Neural progenitor cell (in vitro differentiated cells): ENCODE measurements around the gene HSP90AA1. TPM values are rescaled to one million over a fixed set of nuclear protein-coding genes. Genes with fewer than 3 reads are reported as not detected.

Source experiments
- DNase-seq: peaks from one replicate; pipeline ENCODE4 v3.0.0-alpha.2; 2016; ENCODE audit warnings: low spot score
- H2AFZ ChIP-seq: fragments of 200-600 bp; sonication (generic); replicated peaks from 2 replicates; pipeline ENCODE4 v1.6.1; 2016; ENCODE audit warnings: antibody characterized with exemption
- H3F3A ChIP-seq: fragments of 200-600 bp; sonication (generic); 2 replicates; pipeline ENCODE4 v1.6.1; 2016; ENCODE audit warnings: antibody characterized with exemption, low read depth
- H3K27ac ChIP-seq: fragments of 200-600 bp; sonication (generic); 2 replicates; pipeline ENCODE4 v1.5.1; 2016; ENCODE audit warnings: mild to moderate bottlenecking
- H3K27me3 ChIP-seq: fragments of 200-600 bp; sonication (generic); 2 replicates; pipeline ENCODE4 v1.6.1; 2016; ENCODE audit warnings: mild to moderate bottlenecking, moderate library complexity
- H3K36me3 ChIP-seq: fragments of 200-600 bp; sonication (generic); 2 replicates; pipeline ENCODE4 v1.5.1; 2016
- H3K4me1 ChIP-seq: fragments of 200-600 bp; sonication (generic); 2 replicates; pipeline ENCODE4 v1.6.1; 2016; ENCODE audit warnings: mixed run types
- H3K4me2 ChIP-seq: fragments of 200-600 bp; sonication (generic); 2 replicates; pipeline ENCODE4 v1.6.1; 2016
- H3K4me3 ChIP-seq: fragments of 200-600 bp; sonication (generic); 2 replicates; pipeline ENCODE4 v1.5.1; 2016
- H3K79me2 ChIP-seq: fragments of 200-600 bp; sonication (generic); 2 replicates; pipeline ENCODE4 v1.6.1; 2016; ENCODE audit warnings: low read depth
- H3K9ac ChIP-seq: fragments of 200-600 bp; sonication (generic); 2 replicates; pipeline ENCODE4 v1.6.1; 2016
- H3K9me3 ChIP-seq: fragments of 200-600 bp; sonication (generic); 2 replicates; pipeline ENCODE4 v1.5.1; 2016; ENCODE audit warnings: low read depth
- H4K20me1 ChIP-seq: fragments of 200-600 bp; sonication (generic); 2 replicates; pipeline ENCODE4 v1.6.1; 2016; ENCODE audit warnings: low read depth
- H3K27ac Mint-ChIP-seq: 3 replicates; pipeline ENCODE4 v1.8.0; 2021; ENCODE audit warnings: mixed read lengths
- H3K27me3 Mint-ChIP-seq: 2 replicates; pipeline ENCODE4 v1.8.0; 2022; ENCODE audit warnings: low read depth, mild to moderate bottlenecking, inconsistent platforms, moderate library complexity, mixed read lengths; ENCODE audit not compliant: insufficient read depth
- H3K36me3 Mint-ChIP-seq: 3 replicates; pipeline ENCODE4 v1.8.0; 2021; ENCODE audit warnings: mixed read lengths
- H3K4me1 Mint-ChIP-seq: 3 replicates; pipeline ENCODE4 v1.8.0; 2021; ENCODE audit warnings: mixed read lengths
- H3K4me3 Mint-ChIP-seq: 3 replicates; pipeline ENCODE4 v1.8.0; 2021; ENCODE audit warnings: mild to moderate bottlenecking, moderate library complexity, mixed read lengths
- H3K9me3 Mint-ChIP-seq: 3 replicates; pipeline ENCODE4 v1.8.0; 2020; ENCODE audit warnings: mixed read lengths
- CTCF ChIP-seq: fragments of 200-600 bp; sonication (generic); IDR thresholded peaks from 2 replicates; pipeline ENCODE4 v1.5.1; 2017; ENCODE audit warnings: antibody characterized with exemption, mild to moderate bottlenecking
- EZH2 ChIP-seq: fragments of 200-600 bp; sonication (generic); IDR thresholded peaks from 2 replicates; pipeline ENCODE4 v1.6.1; 2017; ENCODE audit warnings: antibody characterized with exemption, mild to moderate bottlenecking, moderate library complexity
- EZH2phosphoT487 ChIP-seq: fragments of 200-600 bp; sonication (generic); IDR thresholded peaks from 2 replicates; pipeline ENCODE4 v1.6.1; 2017; ENCODE audit warnings: antibody characterized with exemption
- total RNA-seq: library from RNA; depleted of rRNA; stranded (reverse); fragments of >200 nt; gene quantifications from 2 replicates; pipeline ENCODE4 v1.2.3, GENCODE V29; 2015; ENCODE audit warnings: low replicate concordance

Gene HSP90AA1
- total RNA-seq, 1 donor from 2014 or later = 746 TPM

DNA sequence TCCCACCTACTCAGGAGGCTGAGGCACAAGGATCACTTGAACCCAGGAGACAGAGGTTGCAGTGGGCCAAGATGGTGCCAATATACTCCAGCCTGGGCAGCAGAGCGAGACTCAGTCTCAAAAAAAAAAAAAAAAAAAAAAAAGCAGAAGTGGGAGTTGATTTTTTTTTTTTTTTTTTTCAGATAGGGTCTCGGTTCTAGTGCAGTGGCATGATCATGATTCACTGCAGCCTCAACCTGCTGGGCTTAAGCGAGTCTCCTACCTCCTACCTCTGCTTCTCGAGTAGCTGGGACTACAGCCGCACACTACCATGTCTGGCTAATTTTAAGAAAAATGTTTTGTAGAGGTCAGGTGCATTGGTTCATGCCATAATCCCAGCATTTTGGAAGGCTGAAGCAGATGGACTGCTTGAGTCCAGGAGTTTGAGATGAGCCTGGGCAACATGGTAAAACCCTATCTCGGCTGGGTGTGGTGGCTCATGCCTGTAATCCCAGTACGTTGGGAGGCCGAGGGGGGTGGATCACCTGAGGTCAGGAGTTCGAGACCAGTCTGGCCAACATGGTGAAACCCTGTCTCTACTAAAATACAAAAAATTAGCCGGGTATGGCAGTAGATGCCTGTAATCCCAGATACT lies 16.3 kb upstream of the HSP90AA1 start:
- Mint-ChIP-seq H3K9me3 (no peaks in the 10 kb centered on the region), H3K4me1 (peaks cover 11% of the 10 kb centered on the region), H3K4me3 (no peak overlapping the region), H3K27me3 (no peaks in the 10 kb centered on the region), H3K36me3 (no peaks in the 10 kb centered on the region), H3K27ac (no peak overlapping the region)
- Histone ChIP-seq H3F3A (no peaks in the 10 kb centered on the region), H3K36me3 (no peaks in the 10 kb centered on the region), H2AFZ (no peak overlapping the region), H4K20me1 (no peaks in the 10 kb centered on the region), H3K4me3 (no peak overlapping the region), H3K4me2 (no peak overlapping the region), H3K9ac (no peak overlapping the region), H3K79me2 (no peaks in the 10 kb centered on the region), H3K4me1 (no peaks in the 10 kb centered on the region), H3K27me3 (no peaks in the 10 kb centered on the region), H3K9me3 (no peaks in the 10 kb centered on the region), H3K27ac (no peak overlapping the region)
- no peak for DNase-seq
- TF ChIP-seq EZH2 = no peak
- no peak for TF ChIP-seq CTCF

- Mint-ChIP-seq H3K27ac (no peak overlapping the region), H3K9me3 (no peaks in the 10 kb centered on the region), H3K4me3 (no peak overlapping the region), H3K4me1 (peaks cover 24% of the 10 kb centered on the region), H3K36me3 (no peaks in the 10 kb centered on the region), H3K27me3 (no peaks in the 10 kb centered on the region)
- DNase-seq = no peak
- H3K4me3 ChIP-seq = no peak overlapping the region
- no peaks in the 10 kb centered on the region for H4K20me1 ChIP-seq
- TF ChIP-seq CTCF = no peak
- no peak for TF ChIP-seq EZH2phosphoT487
- TF ChIP-seq EZH2 = no peak
- peaks cover 2% of the 10 kb centered on the region for H3F3A ChIP-seq
- H3K79me2 ChIP-seq = no peaks in the 10 kb centered on the region
- no peaks in the 10 kb centered on the region for H3K36me3 ChIP-seq
- no peak overlapping the region for H3K4me2 ChIP-seq
- no peaks in the 10 kb centered on the region for H3K9me3 ChIP-seq
- no peak overlapping the region for H3K27ac ChIP-seq
- no peak overlapping the region for H2AFZ ChIP-seq
- H3K27me3 ChIP-seq = no peaks in the 10 kb centered on the region
- H3K9ac ChIP-seq = no peak overlapping the region
- peaks cover 7% of the 10 kb centered on the region for H3K4me1 ChIP-seq
Measured at GRCh38 chr14:102097441-102098135, 10.7 kb upstream of the HSP90AA1 start.

DNA sequence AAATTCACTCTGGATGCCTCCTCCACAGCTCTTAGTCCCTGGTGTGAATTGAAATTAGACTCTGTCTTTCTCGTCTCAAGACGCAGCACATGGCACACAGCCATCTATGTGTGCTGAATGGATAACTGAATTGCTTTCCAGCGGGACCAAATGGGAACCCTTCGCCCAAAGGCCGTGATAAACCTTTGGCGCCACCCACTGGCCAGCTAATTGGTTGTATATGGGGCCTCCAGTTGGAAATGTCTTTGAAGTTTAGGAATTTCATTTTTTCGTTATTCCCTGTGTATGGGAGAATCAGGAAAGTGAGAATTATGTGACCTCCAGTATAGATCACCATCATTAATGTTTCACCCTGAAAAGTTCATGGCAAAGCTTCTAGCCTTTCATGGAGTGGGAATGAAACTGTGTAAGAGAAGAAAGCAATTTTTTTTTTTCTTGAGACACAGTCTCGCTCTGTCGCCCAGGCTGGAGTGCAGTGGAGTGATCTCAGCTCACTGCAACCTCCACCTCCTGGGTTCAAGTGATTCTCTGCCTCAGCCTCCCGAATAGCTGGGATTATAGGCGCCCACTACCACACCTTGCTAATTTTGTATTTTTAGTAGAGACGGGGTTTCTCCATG lies 9.8 kb upstream of the HSP90AA1 start:
- Histone ChIP-seq H3K4me3 (no peak overlapping the region), H3K4me1 (peaks cover 7% of the 10 kb centered on the region), H4K20me1 (no peaks in the 10 kb centered on the region), H3K9me3 (no peaks in the 10 kb centered on the region), H3K36me3 (no peaks in the 10 kb centered on the region), H3K27me3 (no peaks in the 10 kb centered on the region), H3K27ac (no peak overlapping the region), H3K4me2 (peak overlapping the region; percentile 38), H2AFZ (peak overlapping the region; percentile 76), H3F3A (peaks cover 2% of the 10 kb centered on the region), H3K79me2 (no peaks in the 10 kb centered on the region), H3K9ac (no peak overlapping the region)
- no peaks in the 10 kb centered on the region for H3K9me3 Mint-ChIP-seq
- peaks cover 24% of the 10 kb centered on the region for H3K4me1 Mint-ChIP-seq
- no peaks in the 10 kb centered on the region for H3K27me3 Mint-ChIP-seq
- H3K27ac Mint-ChIP-seq = no peak overlapping the region
- H3K36me3 Mint-ChIP-seq = no peaks in the 10 kb centered on the region
- TF ChIP-seq EZH2phosphoT487 (no peak), EZH2 (no peak), CTCF (peak; percentile 92)
- peak; percentile 88 for DNase-seq
- no peak overlapping the region for H3K4me3 Mint-ChIP-seq
